ENCODE data around the gene PTPN21. TPM values are rescaled to one million over a fixed set of nuclear protein-coding genes. Genes with fewer than 3 reads are reported as not detected.

PTPN21 gene
- total RNA-seq, 4 donors from 2014 or later = 25.6 to 35.5 (median 32.2) TPM

DNA sequence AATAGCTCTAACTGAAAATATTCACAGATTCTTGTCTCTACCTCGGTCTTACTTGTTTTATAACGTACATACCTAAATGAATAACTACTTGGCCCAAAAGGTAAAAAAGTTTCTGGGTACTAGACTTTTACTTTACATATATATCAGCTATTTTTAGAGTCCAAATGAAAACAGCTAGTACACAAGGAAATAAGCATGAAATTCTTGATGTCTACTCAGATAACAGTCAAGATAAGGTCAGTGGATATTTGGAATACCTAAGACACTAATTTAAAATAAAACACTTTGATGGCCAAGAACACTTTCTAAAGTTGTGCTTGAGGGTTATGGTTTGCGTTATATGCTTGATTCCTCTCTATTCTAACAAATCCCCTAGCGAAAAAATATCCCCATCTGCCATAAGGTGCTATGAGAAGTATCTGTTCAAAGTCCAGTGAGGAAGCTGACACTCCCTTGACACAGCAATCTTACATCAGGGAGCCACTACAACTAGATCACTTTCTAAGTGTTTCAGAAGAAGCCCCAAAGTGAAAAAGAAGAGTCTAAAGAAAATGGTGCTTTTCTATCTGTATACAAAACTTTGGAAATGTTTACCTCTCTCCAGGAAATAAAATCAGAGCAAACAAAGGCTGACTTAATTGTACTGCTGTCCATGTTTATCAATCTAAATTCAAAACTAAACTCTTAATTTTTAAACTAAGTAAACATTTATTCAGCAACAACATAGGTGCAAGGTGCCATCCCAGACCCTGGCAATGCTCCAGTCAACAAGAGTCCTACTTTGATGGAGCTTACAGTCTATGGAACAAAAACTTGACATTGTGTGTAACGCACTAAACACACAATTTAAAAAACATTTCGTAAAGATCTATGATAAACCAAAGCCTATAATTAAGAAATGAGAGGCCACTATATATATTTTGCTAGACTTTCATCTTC lies 11.7 kb downstream of the PTPN21 start:
- H3K27ac ChIP-seq = no peak overlapping the region
- 87 to 95% methylated on average over 6 of the region's 6 CpGs for WGBS, 2 donors
- no peaks in the 10 kb centered on the region for H3K27me3 ChIP-seq
- peaks cover 0 to 59% (median 0%) of the 10 kb centered on the region in 4 donors for H3K4me1 ChIP-seq
- no peak for DNase-seq (ENCODE audit: low spot score in 2 of 2)
- H3K36me3 ChIP-seq = peaks cover 0 to 42% (median 0%) of the 10 kb centered on the region in 3 donors
- H3K9me3 ChIP-seq = no peaks in the 10 kb centered on the region
- no peak overlapping the region for H3K4me3 ChIP-seq
- no peak for TF ChIP-seq CTCF (IDR thresholded peaks at IDR 0.05)
- TF ChIP-seq POLR2A (IDR thresholded peaks at IDR 0.05) = no peak
- TF ChIP-seq EP300 (IDR thresholded peaks at IDR 0.05) = no peak

GRCh38 chr14:88541324-88541723 lies 13.5 kb downstream of the PTPN21 start:
- 79 to 92% methylated on average over 1 of the region's 1 CpG for WGBS, 2 donors

DNA sequence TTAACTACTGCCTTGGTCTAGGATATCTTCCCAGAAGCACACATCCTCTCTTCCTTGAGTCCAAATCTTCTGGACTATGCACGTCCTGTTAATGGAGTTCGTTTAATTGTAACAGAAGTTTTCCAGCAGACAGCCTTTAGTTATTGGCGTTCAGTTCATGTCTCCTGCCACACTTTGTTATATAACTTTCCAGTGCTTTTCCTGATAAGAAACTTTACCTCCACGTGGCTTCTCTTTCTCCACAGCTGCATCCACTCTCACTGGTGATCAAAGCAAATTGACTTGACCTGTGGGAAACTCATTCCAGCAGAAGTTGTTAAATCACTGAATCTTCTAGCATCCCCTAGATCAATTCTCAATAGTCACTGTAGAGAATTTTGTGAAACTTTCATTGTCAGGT lies 19.0 kb downstream of the PTPN21 start:
- peaks cover 0 to 23% (median 0%) of the 10 kb centered on the region in 3 donors for H3K36me3 ChIP-seq
- no peaks in the 10 kb centered on the region for H3K27me3 ChIP-seq
- no peak for DNase-seq (ENCODE audit: low spot score in 2 of 2)
- 54 to 69% methylated on average over 4 of the region's 4 CpGs for WGBS, 2 donors
- peaks cover 0 to 24% (median 0%) of the 10 kb centered on the region in 4 donors for H3K4me1 ChIP-seq
- no peaks in the 10 kb centered on the region for H3K9me3 ChIP-seq
- no peak overlapping the region for H3K4me3 ChIP-seq
- H3K27ac ChIP-seq = no peak overlapping the region
- TF ChIP-seq EP300 (IDR thresholded peaks at IDR 0.05) (no peak), CTCF (IDR thresholded peaks at IDR 0.05) (no peak), POLR2A (IDR thresholded peaks at IDR 0.05) (no peak)

More at GRCh38 chr14:88541324-88541723, 13.5 kb downstream of the PTPN21 start:
- Histone ChIP-seq H3K4me1 (peaks cover 0 to 58% (median 0%) of the 10 kb centered on the region in 4 donors), H3K27me3 (no peaks in the 10 kb centered on the region), H3K36me3 (peaks cover 0 to 27% (median 0%) of the 10 kb centered on the region in 3 donors), H3K9me3 (no peaks in the 10 kb centered on the region), H3K27ac (no peak overlapping the region), H3K4me3 (no peak overlapping the region)
- TF ChIP-seq CTCF (IDR thresholded peaks at IDR 0.05) (no peak), EP300 (IDR thresholded peaks at IDR 0.05) (no peak), POLR2A (IDR thresholded peaks at IDR 0.05) (no peak)
- DNase-seq (ENCODE audit: low spot score in 2 of 2) = no peak

DNA sequence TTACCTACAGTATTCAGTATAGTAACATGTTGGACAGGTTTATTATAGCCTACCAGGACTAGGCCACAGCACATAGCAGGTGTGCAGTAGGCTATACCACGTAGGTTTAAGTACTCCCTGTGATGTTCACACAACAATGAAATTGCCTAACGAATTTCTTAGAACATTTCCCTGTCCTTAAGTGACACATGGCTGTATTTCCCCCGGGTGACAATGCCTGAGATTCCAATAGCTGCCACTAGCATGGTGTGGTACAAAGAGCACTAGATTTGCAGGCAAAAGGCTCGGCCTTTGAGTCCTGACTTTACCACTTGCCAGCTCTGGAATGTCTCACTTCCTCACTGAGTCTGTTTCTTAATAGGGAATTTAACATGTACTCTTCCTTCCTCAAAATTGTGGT lies 19.7 kb downstream of the PTPN21 start:
- 48 to 63% methylated on average over 4 of the region's 4 CpGs for WGBS, 2 donors

More for the DNA sequence above, 19.7 kb downstream of the PTPN21 start:
- no peak for DNase-seq (ENCODE audit: low spot score in 2 of 2)
- Histone ChIP-seq H3K27ac (no peak overlapping the region), H3K4me3 (no peak overlapping the region), H3K9me3 (peaks cover 0 to 4% (median 0%) of the 10 kb centered on the region in 4 donors), H3K4me1 (peaks cover 0 to 19% (median 0%) of the 10 kb centered on the region in 4 donors), H3K36me3 (peaks cover 0 to 26% (median 0%) of the 10 kb centered on the region in 3 donors), H3K27me3 (no peaks in the 10 kb centered on the region)
- TF ChIP-seq CTCF (IDR thresholded peaks at IDR 0.05) = no peak
- TF ChIP-seq EP300 (IDR thresholded peaks at IDR 0.05) = no peak
- TF ChIP-seq POLR2A (IDR thresholded peaks at IDR 0.05) = no peak

All from tibial nerve (tissue), 4 donors.